RWPE1 (cell line): ENCODE measurements around the gene IFTAP.

Source experiments
- CTCF ChIA-PET: fragments of 350-600 bp; sonication (Branson Sonifier 250); formaldehyde crosslinking; extraction: SDS; loops from one replicate; lab custom pipeline; 2021; lab: Yijun Ruan, JAX
- POLR2A ChIA-PET: fragments of 400-600 bp; formaldehyde crosslinking; extraction: SDS; loops from one replicate; lab custom pipeline; 2020; ENCODE audit warnings: antibody characterized with exemption; ENCODE audit not compliant: low non-redundant PET; lab: Yijun Ruan, JAX
- DNase-seq: peaks from one replicate; pipeline ENCODE4 v3.0.0; 2012; ENCODE audit warnings: low spot score
- H3K27ac ChIP-seq: fragments of 450-650 bp; 2 replicates; pipeline ENCODE4 v1.5.1; 2017
- TF ChIP-seq, protein P1 (sequence below): fragments of 450-650 bp; conservative IDR thresholded peaks from 2 replicates; pipeline ENCODE4 v1.5.1; 2017; ENCODE audit warnings: low read depth, mild to moderate bottlenecking

IFTAP gene

DNA sequence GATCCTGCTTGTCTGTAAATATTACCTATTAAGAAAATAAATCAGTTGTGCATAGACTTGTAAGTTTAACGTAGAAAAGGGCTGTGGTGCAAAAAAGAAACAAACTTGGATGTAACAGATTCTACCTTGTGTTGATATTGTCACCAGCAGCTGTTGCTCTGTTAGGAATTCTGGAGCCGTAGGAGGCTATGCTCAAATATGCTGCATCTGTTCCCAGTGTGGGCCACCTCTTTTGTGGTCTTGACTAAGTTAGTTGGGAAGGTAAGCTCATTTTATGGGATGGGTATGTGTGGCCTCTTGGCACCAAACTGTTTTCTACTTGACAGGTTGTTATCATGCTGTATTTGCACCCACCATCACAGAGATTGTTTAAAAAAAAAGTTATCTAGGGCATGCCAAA is 33.2 kb downstream of the IFTAP start:
- TF ChIP-seq, protein P1, sequence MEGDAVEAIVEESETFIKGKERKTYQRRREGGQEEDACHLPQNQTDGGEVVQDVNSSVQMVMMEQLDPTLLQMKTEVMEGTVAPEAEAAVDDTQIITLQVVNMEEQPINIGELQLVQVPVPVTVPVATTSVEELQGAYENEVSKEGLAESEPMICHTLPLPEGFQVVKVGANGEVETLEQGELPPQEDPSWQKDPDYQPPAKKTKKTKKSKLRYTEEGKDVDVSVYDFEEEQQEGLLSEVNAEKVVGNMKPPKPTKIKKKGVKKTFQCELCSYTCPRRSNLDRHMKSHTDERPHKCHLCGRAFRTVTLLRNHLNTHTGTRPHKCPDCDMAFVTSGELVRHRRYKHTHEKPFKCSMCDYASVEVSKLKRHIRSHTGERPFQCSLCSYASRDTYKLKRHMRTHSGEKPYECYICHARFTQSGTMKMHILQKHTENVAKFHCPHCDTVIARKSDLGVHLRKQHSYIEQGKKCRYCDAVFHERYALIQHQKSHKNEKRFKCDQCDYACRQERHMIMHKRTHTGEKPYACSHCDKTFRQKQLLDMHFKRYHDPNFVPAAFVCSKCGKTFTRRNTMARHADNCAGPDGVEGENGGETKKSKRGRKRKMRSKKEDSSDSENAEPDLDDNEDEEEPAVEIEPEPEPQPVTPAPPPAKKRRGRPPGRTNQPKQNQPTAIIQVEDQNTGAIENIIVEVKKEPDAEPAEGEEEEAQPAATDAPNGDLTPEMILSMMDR: no peak

DNA sequence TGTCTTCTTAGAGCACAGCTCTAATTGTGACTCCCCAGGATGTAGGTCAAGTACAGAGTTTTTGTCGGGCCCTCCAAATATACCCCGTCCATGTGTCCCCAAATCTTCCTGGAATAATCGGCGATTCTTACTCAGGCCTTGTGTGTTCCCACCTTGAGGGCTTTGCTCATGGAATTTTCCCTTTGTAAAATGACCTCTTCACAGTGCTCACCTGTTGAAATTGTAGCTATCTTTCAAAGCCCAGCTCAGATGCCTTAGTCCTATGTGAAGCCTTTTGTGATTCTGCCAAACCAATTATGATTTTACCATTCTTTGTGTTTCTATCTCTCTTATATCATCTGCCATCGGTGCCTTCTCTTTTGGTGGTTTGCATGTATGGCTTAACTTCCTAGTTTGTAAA is 33.8 kb downstream of the IFTAP start:
- no peak for DNase-seq
- ChIA-PET CTCF (interaction anchor here (0.5 kb wide), 1 partner anchor 108 kb away, joined by 6 read pairs; no protein-coding TSS in a partner anchor), POLR2A (no interaction called here)
- TF ChIP-seq, protein P1: no peak
- H3K27ac ChIP-seq: no peak overlapping the region

More for the DNA sequence above, 33.2 kb downstream of the IFTAP start:
- ChIA-PET CTCF (interaction anchor here (0.5 kb wide), 1 partner anchor 108 kb away, joined by 6 read pairs; no protein-coding TSS in a partner anchor), POLR2A (no interaction called here)
- H3K27ac ChIP-seq: no peak overlapping the region
- no peak for DNase-seq

DNA sequence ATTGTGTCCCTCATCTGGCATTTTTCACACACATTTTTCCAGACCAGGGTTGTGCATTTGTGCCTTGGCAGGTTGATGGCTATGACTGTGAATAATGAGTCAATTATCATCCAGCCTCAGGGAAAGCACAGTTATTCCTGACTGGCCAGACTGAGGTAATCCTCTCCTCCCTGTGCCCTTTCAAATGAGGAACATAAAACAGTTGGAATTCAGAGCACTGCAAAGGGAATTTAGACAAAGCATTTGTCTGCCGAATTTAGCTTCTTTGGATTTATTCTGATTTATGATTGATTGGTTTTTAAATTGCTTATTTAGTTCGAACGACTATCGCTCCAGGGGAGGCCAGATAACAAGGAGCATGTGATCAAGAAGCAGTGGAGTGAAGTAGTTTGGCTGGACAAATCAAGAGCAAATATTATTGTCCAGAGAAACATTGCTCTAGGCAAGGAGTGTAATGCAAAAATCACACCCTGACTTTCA is 34.5 kb downstream of the IFTAP start:
- no peak for DNase-seq
- no peak overlapping the region for H3K27ac ChIP-seq
- CTCF ChIA-PET: no interaction called here
- POLR2A ChIA-PET: no interaction called here
- TF ChIP-seq, protein P1: no peak

DNA sequence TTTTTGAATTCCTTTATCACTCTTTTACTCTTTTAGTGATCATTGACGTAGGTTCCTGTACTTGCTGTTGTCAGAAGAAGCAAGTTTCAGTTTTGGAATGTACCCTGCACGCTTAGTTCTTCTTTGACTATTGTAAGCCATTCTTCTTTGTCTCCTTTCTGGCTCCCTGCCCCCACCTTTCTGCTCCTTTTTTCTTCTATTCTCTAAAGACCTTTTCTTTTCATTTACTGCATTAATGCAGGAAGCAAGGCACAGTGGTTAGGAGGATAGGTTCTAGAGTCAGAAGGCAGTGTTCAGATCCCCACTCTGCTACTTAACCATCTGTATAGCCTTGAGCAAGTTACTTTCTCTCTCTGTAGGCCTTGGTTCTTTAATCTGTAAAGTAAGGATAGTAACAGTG is 37.5 kb downstream of the IFTAP start:
- DNase-seq: no peak
- TF ChIP-seq, protein P1: no peak
- ChIA-PET CTCF (no interaction called here), POLR2A (no interaction called here)
- no peak overlapping the region for H3K27ac ChIP-seq

DNA sequence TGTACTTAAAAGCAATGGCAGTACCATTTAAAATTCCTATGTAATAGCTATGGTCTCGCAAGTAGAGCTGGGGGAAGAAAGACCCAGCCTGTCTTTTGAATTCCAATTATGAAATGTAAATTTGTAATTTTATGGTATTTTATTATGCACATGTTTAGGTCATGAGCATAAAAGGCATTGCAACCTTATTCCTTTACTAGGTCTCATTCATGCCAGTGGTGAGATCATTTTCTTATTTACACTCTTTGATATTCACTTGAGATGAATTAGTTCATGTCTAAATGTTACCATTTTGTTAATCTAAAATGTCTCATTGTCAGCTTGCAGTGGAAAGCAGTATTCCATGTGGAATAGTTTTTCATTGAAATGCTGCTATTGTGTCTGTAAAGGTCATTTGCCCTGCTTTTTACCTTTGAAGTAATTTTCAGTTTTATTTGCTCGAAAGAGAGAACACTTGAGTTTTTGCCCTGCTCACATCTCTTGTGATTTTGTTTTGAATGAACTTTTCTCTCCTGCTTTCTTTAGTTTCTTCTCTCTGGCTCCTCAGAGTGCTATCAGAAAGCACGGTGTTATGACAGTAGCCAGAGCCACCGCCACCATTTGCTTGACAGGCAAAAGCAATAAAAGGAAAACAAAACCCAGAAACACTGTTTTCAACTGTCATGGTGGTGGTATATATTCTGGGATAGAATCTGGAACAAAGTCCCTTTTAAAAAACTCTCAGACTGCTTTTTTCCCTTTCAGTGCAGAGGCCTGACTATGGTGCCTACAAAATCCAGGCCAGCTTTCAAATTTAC is 41.0 kb downstream of the IFTAP start:
- no peak for DNase-seq
- ChIA-PET CTCF (interaction anchor here (0.6 kb wide), 1 partner anchor 886 kb away, joined by 3 read pairs; no protein-coding TSS in a partner anchor), POLR2A (no interaction called here)
- TF ChIP-seq, protein P1: no peak
- H3K27ac ChIP-seq: no peak overlapping the region

DNA sequence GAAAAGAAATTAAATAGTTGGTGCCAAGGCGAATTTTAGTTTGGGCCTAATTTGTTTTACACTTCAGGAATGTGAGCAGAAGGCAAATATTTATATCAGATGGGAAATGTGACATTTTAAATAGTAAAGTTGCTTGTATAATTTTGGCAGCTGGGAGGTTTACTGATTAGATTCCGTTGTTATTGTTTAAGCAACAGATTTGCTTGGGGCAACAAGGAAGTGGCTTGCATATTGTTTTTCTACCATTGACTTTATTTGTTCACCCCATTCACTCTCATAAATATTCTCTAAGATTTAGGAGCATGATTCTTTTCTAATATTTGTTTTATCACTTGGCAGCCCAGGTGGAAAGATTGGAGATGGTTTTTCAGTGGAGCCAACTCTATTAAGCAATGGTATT is 44.3 kb downstream of the IFTAP start:
- TF ChIP-seq, protein P1: no peak
- no peak overlapping the region for H3K27ac ChIP-seq
- CTCF ChIA-PET: no interaction called here
- POLR2A ChIA-PET: no interaction called here
- DNase-seq: no peak
